ENCODE data around the gene CPT1B.

GRCh38 chr22:50586416-50586815, 8.2 kb upstream of the CPT1B start:
- no peak for TF ChIP-seq CTCF (conservative IDR thresholded peaks at IDR 0.05; ENCODE audit: low read depth, low read length)
- TF ChIP-seq EZH2 (IDR thresholded peaks at IDR 0.05; ENCODE audit: borderline replicate concordance, low read depth, low read length, poor library complexity, severe bottlenecking) = no peak
